ENCODE data around the gene NADK2. TPM values are rescaled to one million over a fixed set of nuclear protein-coding genes. Genes with fewer than 3 reads are reported as not detected.
"Not testable (repeated sequence)": the region's sequence is repeated elsewhere in the genome, so short reads cannot be mapped to it uniquely, and the experiment has no call there.

Gene NADK2
- total RNA-seq, 2 experiments from 2014 or later, result 19.9 to 20.0 TPM

- Mint-ChIP-seq H3K4me1 (ENCODE audit: low read depth) (no peaks in the 10 kb centered on the region), H3K27ac (no peak overlapping the region), H3K27me3 (ENCODE audit: low read depth) (no peaks in the 10 kb centered on the region), H3K4me3 (no peak overlapping the region), H3K36me3 (ENCODE audit: low read depth) (peaks cover 19% of the 10 kb centered on the region), H3K9me3 (no peaks in the 10 kb centered on the region)
- intact Hi-C loops (cut with micrococcal nuclease), result no loop called here
- DNase-seq, result no peak
- CTCF ChIA-PET, result interaction anchor here (0.6 kb wide), 1 partner anchor 47 kb away, joined by 3 read pairs; no protein-coding TSS in a partner anchor
Observed at GRCh38 chr5:36222620-36223019, 19.1 kb downstream of the NADK2 start.

- H3K27me3 Mint-ChIP-seq (ENCODE audit: low read depth), result no peaks in the 10 kb centered on the region
- H3K9me3 Mint-ChIP-seq, result no peaks in the 10 kb centered on the region
- DNase-seq, result no peak
- H3K4me1 Mint-ChIP-seq (ENCODE audit: low read depth), result no peaks in the 10 kb centered on the region
- intact Hi-C loops (cut with micrococcal nuclease), result no loop called here
- no peak overlapping the region for H3K4me3 Mint-ChIP-seq
- CTCF ChIA-PET, result interaction anchor here (0.8 to 1.4 kb wide), 2 partner anchors 24 to 139 kb away, joined by 3 to 5 read pairs; partner anchors contain the start of gene NADK2
- H3K36me3 Mint-ChIP-seq (ENCODE audit: low read depth), result peaks cover 17% of the 10 kb centered on the region
- H3K27ac Mint-ChIP-seq, result no peak overlapping the region
Observed at GRCh38 chr5:36217988-36218387, 23.7 kb downstream of the NADK2 start.

GRCh38 chr5:36217567-36217966 lies 24.2 kb downstream of the NADK2 start:
- intact Hi-C loops (cut with micrococcal nuclease), result no loop called here
- Mint-ChIP-seq H3K4me3 (no peak overlapping the region), H3K27ac (no peak overlapping the region), H3K27me3 (ENCODE audit: low read depth) (no peaks in the 10 kb centered on the region), H3K9me3 (no peaks in the 10 kb centered on the region), H3K4me1 (ENCODE audit: low read depth) (no peaks in the 10 kb centered on the region), H3K36me3 (ENCODE audit: low read depth) (peaks cover 17% of the 10 kb centered on the region)
- CTCF ChIA-PET, result interaction anchor here (0.6 to 1.4 kb wide), 3 partner anchors 24 to 290 kb away, joined by 3 to 5 read pairs (median 3); partner anchors contain the start of gene NADK2
- no peak for DNase-seq

GRCh38 chr5:36215910-36216309 lies 25.8 kb downstream of the NADK2 start:
- intact Hi-C loops (cut with micrococcal nuclease), result no loop called here
- Mint-ChIP-seq H3K27ac (no peak overlapping the region), H3K4me1 (ENCODE audit: low read depth) (no peaks in the 10 kb centered on the region), H3K4me3 (no peak overlapping the region), H3K36me3 (ENCODE audit: low read depth) (peaks cover 14% of the 10 kb centered on the region), H3K27me3 (ENCODE audit: low read depth) (no peaks in the 10 kb centered on the region), H3K9me3 (no peaks in the 10 kb centered on the region)
- DNase-seq, result no peak
- CTCF ChIA-PET, result interaction anchor here (1.1 kb wide), 1 partner anchor 9 kb away, joined by 3 read pairs; no protein-coding TSS in a partner anchor

- H3K36me3 Mint-ChIP-seq (ENCODE audit: low read depth), result peaks cover 13% of the 10 kb centered on the region
Observed at GRCh38 chr5:36214436-36214835, 27.3 kb downstream of the NADK2 start.

GRCh38 chr5:36209664-36210063 lies 32.1 kb downstream of the NADK2 start:
- no peak overlapping the region for H3K27ac Mint-ChIP-seq
- peaks cover 13% of the 10 kb centered on the region for H3K36me3 Mint-ChIP-seq (ENCODE audit: low read depth)
- no peaks in the 10 kb centered on the region for H3K27me3 Mint-ChIP-seq (ENCODE audit: low read depth)
- CTCF ChIA-PET, result no interaction called here
- H3K4me3 Mint-ChIP-seq, result no peak overlapping the region
- no peak for DNase-seq
- no peaks in the 10 kb centered on the region for H3K4me1 Mint-ChIP-seq (ENCODE audit: low read depth)
- no peaks in the 10 kb centered on the region for H3K9me3 Mint-ChIP-seq
- intact Hi-C loops (cut with micrococcal nuclease), result no loop called here

More at GRCh38 chr5:36214436-36214835, 27.3 kb downstream of the NADK2 start:
- no peak for DNase-seq
- Mint-ChIP-seq H3K27ac (no peak overlapping the region), H3K27me3 (ENCODE audit: low read depth) (no peaks in the 10 kb centered on the region), H3K4me1 (ENCODE audit: low read depth) (no peaks in the 10 kb centered on the region), H3K4me3 (no peak overlapping the region), H3K9me3 (no peaks in the 10 kb centered on the region)
- CTCF ChIA-PET, result no interaction called here
- intact Hi-C loops (cut with micrococcal nuclease), result no loop called here

GRCh38 chr5:36208786-36209185 lies 32.9 kb downstream of the NADK2 start:
- no peak overlapping the region for H3K4me3 Mint-ChIP-seq
- no peaks in the 10 kb centered on the region for H3K9me3 Mint-ChIP-seq
- DNase-seq, result no peak
- H3K27me3 Mint-ChIP-seq (ENCODE audit: low read depth), result no peaks in the 10 kb centered on the region
- H3K27ac Mint-ChIP-seq, result no peak overlapping the region
- intact Hi-C loops (cut with micrococcal nuclease), result no loop called here
- peaks cover 13% of the 10 kb centered on the region for H3K36me3 Mint-ChIP-seq (ENCODE audit: low read depth)
- CTCF ChIA-PET, result no interaction called here
- no peaks in the 10 kb centered on the region for H3K4me1 Mint-ChIP-seq (ENCODE audit: low read depth)

- CTCF ChIA-PET, result interaction anchor here (1.2 kb wide), 1 partner anchor 8 kb away, joined by 3 read pairs; no protein-coding TSS in a partner anchor
- H3K4me3 Mint-ChIP-seq, result no peak overlapping the region
- H3K27me3 Mint-ChIP-seq (ENCODE audit: low read depth), result no peaks in the 10 kb centered on the region
- H3K4me1 Mint-ChIP-seq (ENCODE audit: low read depth), result peaks cover 4% of the 10 kb centered on the region
- H3K36me3 Mint-ChIP-seq (ENCODE audit: low read depth), result peaks cover 15% of the 10 kb centered on the region
- no peak overlapping the region for H3K27ac Mint-ChIP-seq
- intact Hi-C loops (cut with micrococcal nuclease), result no loop called here
- H3K9me3 Mint-ChIP-seq, result no peaks in the 10 kb centered on the region
- DNase-seq, result no peak
Observed at GRCh38 chr5:36206913-36207312, 34.8 kb downstream of the NADK2 start.

GRCh38 chr5:36205329-36205728 lies 36.4 kb downstream of the NADK2 start:
- Mint-ChIP-seq H3K9me3 (no peaks in the 10 kb centered on the region), H3K36me3 (ENCODE audit: low read depth) (peaks cover 13% of the 10 kb centered on the region), H3K4me3 (no peak overlapping the region), H3K27me3 (ENCODE audit: low read depth) (no peaks in the 10 kb centered on the region), H3K4me1 (ENCODE audit: low read depth) (peaks cover 4% of the 10 kb centered on the region), H3K27ac (no peak overlapping the region)
- CTCF ChIA-PET, result no interaction called here
- intact Hi-C loops (cut with micrococcal nuclease), result no loop called here
- no peak for DNase-seq

- CTCF ChIA-PET, result interaction anchor here (1.4 kb wide), 1 partner anchor 123 kb away, joined by 3 read pairs; no protein-coding TSS in a partner anchor
- Mint-ChIP-seq H3K27ac (peak overlapping the region; percentile 48), H3K4me3 (no peak overlapping the region), H3K27me3 (ENCODE audit: low read depth) (no peaks in the 10 kb centered on the region), H3K4me1 (ENCODE audit: low read depth) (peaks cover 4% of the 10 kb centered on the region), H3K36me3 (ENCODE audit: low read depth) (peaks cover 13% of the 10 kb centered on the region), H3K9me3 (no peaks in the 10 kb centered on the region)
- intact Hi-C loops (cut with micrococcal nuclease), result no loop called here
- no peak for DNase-seq
Observed at GRCh38 chr5:36202521-36202961, 39.2 kb downstream of the NADK2 start.

GRCh38 chr5:36200513-36200912 lies 41.2 kb downstream of the NADK2 start:
- CTCF ChIA-PET, result no interaction called here
- Mint-ChIP-seq H3K27me3 (ENCODE audit: low read depth) (no peaks in the 10 kb centered on the region), H3K27ac (no peak overlapping the region), H3K4me3 (no peak overlapping the region), H3K9me3 (no peaks in the 10 kb centered on the region), H3K36me3 (ENCODE audit: low read depth) (peaks cover 16% of the 10 kb centered on the region), H3K4me1 (ENCODE audit: low read depth) (peaks cover 4% of the 10 kb centered on the region)
- intact Hi-C loops (cut with micrococcal nuclease), result no loop called here
- DNase-seq, result no peak

GRCh38 chr5:36199620-36200019 lies 42.1 kb downstream of the NADK2 start:
- CTCF ChIA-PET, result interaction anchor here (1.2 kb wide), 1 partner anchor 8 kb away, joined by 3 read pairs; no protein-coding TSS in a partner anchor
- H3K27ac Mint-ChIP-seq, result no peak overlapping the region
- H3K36me3 Mint-ChIP-seq (ENCODE audit: low read depth), result peaks cover 15% of the 10 kb centered on the region
- intact Hi-C loops (cut with micrococcal nuclease), result no loop called here
- H3K27me3 Mint-ChIP-seq (ENCODE audit: low read depth), result no peaks in the 10 kb centered on the region
- H3K9me3 Mint-ChIP-seq, result no peaks in the 10 kb centered on the region
- no peak for DNase-seq
- no peak overlapping the region for H3K4me3 Mint-ChIP-seq
- peaks cover 4% of the 10 kb centered on the region for H3K4me1 Mint-ChIP-seq (ENCODE audit: low read depth)

GRCh38 chr5:36198783-36199182 lies 42.9 kb downstream of the NADK2 start:
- H3K9me3 Mint-ChIP-seq; H3K27me3 Mint-ChIP-seq (ENCODE audit: low read depth); H3K4me1 Mint-ChIP-seq (ENCODE audit: low read depth); H3K4me3 Mint-ChIP-seq; intact Hi-C loops (cut with micrococcal nuclease); DNase-seq; H3K27ac Mint-ChIP-seq: not testable (repeated sequence)
- H3K36me3 Mint-ChIP-seq (ENCODE audit: low read depth), result peaks cover 15% of the 10 kb centered on the region
- CTCF ChIA-PET, result interaction anchor here (1.2 kb wide), 1 partner anchor 9 kb away, joined by 3 read pairs; no protein-coding TSS in a partner anchor
